NCI-H128 (cell line): ENCODE data around the gene SPN.
"Not testable (repeated sequence)": the region's sequence is repeated elsewhere in the genome, so short reads cannot be mapped to it uniquely, and the experiment has no call there.

ENCODE experiments used
- DNase-seq: peaks from one replicate; lab custom pipeline; 2025; ENCODE audit not compliant: unreplicated experiment; lab: John Stamatoyannopoulos, UW

SPN gene

GRCh38 chr16:29645694-29646187 is 17.3 kb upstream of the SPN start:
- DNase-seq, result no peak

- DNase-seq, result no peak
Measured at GRCh38 chr16:29646947-29647346, 16.1 kb upstream of the SPN start.

GRCh38 chr16:29649588-29650494 is 13.2 kb upstream of the SPN start:
- no peak for DNase-seq

- no peak for DNase-seq
Measured at GRCh38 chr16:29650771-29651170, 12.3 kb upstream of the SPN start.

GRCh38 chr16:29651774-29652349 is 11.2 kb upstream of the SPN start:
- DNase-seq, result no peak

- DNase-seq, result no peak
Measured at GRCh38 chr16:29653471-29653870, 9.6 kb upstream of the SPN start.

- not testable (repeated sequence) for DNase-seq
Measured at GRCh38 chr16:29653890-29654289, 9.2 kb upstream of the SPN start.

- no peak for DNase-seq
Measured at GRCh38 chr16:29656688-29657523, 6.1 kb upstream of the SPN start.

GRCh38 chr16:29658705-29659104 is 4.3 kb upstream of the SPN start:
- no peak for DNase-seq

GRCh38 chr16:29662000-29662728 is 883 bp upstream of the SPN start:
- DNase-seq, result no peak

GRCh38 chr16:29662729-29663015 is 375 bp upstream of the SPN start:
- DNase-seq, result no peak

GRCh38 chr16:29663807-29664090 is 702 bp downstream of the SPN start:
- no peak for DNase-seq

- DNase-seq, result no peak
Measured at GRCh38 chr16:29664091-29664921, 1.3 kb downstream of the SPN start.

GRCh38 chr16:29665294-29666077 is 2.4 kb downstream of the SPN start:
- no peak for DNase-seq

GRCh38 chr16:29667322-29667610 is 4.2 kb downstream of the SPN start:
- DNase-seq, result not testable (repeated sequence)

GRCh38 chr16:29667755-29668154 is 4.7 kb downstream of the SPN start:
- DNase-seq, result no peak

GRCh38 chr16:29668267-29668666 is 5.2 kb downstream of the SPN start:
- no peak for DNase-seq

GRCh38 chr16:29673501-29673900 is 10.5 kb downstream of the SPN start:
- DNase-seq, result no peak

GRCh38 chr16:29674188-29674587 is 11.1 kb downstream of the SPN start:
- no peak for DNase-seq
